Stimulated activated CD4-positive, alpha-beta T cell treated with anti-CD3 and anti-CD28 coated beads, Interleukin-2, amount 100 ng/mL, for 48 hours (primary cell): Measurements from ENCODE around the gene SLC39A7.

ENCODE experiments used
- DNase-seq, 2 donors: peaks; one replicate each; pipeline ENCODE4 v3.0.0-alpha.2; 2020

Gene SLC39A7

GRCh38 chr6:33243476-33243875 is 42.8 kb downstream of the SLC39A7 start:
- DNase-seq, result no peak

DNA sequence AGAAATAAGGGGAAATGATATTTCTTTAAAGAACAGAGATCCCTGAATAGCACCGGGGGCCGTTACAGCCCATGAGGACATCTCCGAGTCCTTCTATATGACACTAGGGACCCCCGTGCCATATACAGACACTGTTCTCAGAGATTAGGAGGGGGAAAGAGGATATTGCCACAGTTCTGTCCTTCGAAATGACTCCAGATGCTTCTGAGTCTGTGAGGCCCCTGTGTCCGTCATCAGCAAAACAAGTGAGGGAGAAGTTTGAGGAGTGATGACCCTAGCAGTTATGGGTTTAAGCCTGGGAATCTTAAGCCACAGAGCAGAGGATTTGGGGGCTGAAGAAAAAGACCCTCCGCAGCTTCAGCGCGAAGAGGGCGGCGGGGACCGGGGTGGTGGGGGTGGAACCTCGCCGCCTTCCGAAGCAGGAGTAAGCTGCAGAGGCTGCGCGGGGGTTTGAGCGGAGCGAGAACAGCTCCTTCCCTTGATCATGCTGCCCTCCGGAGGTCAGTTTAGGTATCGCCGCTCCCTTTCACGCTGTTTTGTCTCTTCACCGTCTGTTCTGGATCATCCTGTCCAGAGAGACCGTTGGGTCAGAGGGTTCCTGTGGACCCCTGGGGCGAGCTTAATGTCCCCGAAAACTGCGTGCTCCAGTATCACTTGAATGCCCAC is 47.4 kb downstream of the SLC39A7 start:
- DNase-seq, result peak; percentile 92 to 95

GRCh38 chr6:33248643-33248931 is 47.9 kb downstream of the SLC39A7 start:
- peak; percentile 27 to 39 for DNase-seq

DNA sequence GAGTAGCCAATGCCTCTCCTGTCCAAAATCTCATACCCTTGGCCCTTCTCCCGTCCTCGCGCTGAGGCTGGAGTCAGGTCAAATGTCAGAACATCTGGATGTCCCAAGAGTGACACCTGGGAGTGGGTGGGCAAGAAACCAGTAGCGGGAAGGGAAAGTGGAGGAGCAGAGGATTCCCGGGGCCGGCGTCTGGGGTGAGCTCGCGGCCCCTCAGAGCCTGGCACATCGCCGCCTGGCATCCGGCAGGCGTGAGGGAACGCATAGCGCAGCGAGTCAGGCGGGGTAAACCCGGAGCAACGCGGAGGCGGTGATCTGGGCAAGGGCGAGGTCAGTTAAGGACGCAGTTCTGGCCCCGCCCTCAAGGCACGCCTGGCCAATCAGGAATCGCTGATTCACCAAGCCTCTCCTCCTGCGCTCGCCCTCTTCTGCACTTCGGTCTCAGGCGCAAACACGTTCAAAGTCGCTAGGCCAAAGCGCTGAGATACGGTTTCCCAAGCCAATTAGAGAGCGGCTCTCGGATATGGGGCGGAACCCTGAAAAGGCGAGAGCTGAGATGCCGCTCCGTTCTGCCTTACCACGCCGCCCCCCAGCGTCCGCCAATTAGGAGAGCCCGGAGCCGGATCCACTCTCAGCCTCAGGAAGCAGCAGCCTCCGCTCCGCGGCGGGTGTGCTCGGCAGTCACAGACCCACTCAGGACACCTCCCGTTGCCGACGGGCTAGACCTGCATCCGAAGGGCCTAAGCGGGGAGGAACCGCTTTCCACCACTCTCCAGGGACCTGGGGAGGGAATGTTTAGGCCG is 48.5 kb downstream of the SLC39A7 start:
- DNase-seq, result peak; percentile 93 to 94

DNA sequence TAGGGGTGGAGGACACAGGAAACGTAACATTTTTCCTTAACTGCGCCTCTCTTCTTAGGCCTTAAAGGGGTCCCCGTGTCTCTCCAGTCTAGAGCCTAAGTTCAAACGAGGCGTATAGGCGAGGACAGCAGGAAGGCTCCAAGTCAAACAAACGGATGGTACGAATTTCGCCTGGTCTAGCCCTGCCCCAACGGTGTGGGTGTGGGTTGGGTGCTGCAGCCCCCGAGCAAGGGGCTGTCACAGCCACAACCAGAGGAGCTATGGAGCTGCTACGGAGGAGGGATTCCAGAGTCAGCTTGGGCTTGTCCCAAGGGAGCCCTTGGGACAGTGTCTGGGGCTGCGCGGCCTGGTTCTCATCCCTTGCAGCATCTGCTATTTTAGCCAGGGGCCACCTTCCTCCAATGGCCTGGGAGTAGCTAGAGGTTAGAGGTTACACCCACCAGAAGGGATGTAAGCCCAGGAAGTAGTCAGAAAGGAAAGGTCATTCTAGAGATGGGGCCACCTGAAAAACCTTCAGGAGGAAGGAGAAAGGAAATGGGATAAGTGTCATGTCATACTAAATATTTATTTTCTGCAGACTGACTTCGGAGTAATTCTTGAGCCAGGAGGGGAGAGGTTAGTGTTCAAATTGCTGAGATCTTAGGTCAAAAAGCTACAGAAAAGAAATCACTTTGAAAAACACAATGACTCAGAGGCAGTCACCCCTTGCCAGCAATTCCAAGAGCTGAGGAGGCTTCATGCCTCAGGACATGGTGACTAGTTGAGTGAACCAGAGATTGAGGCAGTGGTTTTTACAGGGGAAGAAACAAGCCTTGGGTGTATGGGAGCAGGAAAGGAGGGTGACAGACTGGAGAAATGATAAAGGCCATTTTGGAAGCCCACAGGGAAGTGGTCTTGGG is 49.3 kb downstream of the SLC39A7 start:
- DNase-seq, result no peak

DNA sequence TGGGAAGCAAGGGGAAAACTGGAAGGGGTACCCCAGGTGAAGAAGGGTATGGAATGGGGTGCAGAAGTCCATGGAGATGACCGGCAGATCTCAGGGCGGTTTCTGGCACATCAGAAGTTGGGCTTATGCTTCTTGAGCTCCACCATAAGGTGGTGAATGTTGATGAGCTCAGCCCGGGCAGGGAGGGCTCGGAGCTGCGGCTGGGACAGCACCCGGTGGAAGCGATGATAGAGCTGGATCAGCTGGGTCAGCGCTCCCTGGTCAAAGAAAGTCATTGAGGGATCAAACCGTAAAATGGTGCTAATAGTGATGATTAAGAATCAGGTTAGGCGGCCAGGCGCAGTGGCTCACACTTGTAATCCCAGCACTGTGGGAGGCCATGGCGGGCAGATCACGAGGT is 50.1 kb downstream of the SLC39A7 start:
- DNase-seq, result no peak

- no peak for DNase-seq
Measured at GRCh38 chr6:33251395-33252012, 50.8 kb downstream of the SLC39A7 start.

- DNase-seq, result no peak
Measured at GRCh38 chr6:33252759-33253158, 52.1 kb downstream of the SLC39A7 start.
